CD4-positive, alpha-beta T cell treated with Interleukin-17A for 4 hours (primary cell): ENCODE measurements around the gene ATP6V0D1.
"Not testable (repeated sequence)": the region's sequence is repeated elsewhere in the genome, so short reads cannot be mapped to it uniquely, and the experiment has no call there.

Source experiments
- DNase-seq: peaks from one replicate; pipeline ENCODE4 v3.0.0-alpha.2; 2020; ENCODE audit warnings: mixed read lengths

Gene ATP6V0D1

GRCh38 chr16:67425061-67425460 is 55.9 kb downstream of the ATP6V0D1 start:
- no peak for DNase-seq

GRCh38 chr16:67424261-67424615 is 56.7 kb downstream of the ATP6V0D1 start:
- no peak for DNase-seq

GRCh38 chr16:67423611-67424260 is 57.2 kb downstream of the ATP6V0D1 start:
- no peak for DNase-seq

GRCh38 chr16:67423015-67423414 is 57.9 kb downstream of the ATP6V0D1 start:
- DNase-seq = no peak

- DNase-seq = no peak
These were observed 59.9 kb downstream of the ATP6V0D1 start for GRCh38 chr16:67421030-67421429.

- no peak for DNase-seq
These were observed 61.0 kb downstream of the ATP6V0D1 start for GRCh38 chr16:67419931-67420330.

DNA sequence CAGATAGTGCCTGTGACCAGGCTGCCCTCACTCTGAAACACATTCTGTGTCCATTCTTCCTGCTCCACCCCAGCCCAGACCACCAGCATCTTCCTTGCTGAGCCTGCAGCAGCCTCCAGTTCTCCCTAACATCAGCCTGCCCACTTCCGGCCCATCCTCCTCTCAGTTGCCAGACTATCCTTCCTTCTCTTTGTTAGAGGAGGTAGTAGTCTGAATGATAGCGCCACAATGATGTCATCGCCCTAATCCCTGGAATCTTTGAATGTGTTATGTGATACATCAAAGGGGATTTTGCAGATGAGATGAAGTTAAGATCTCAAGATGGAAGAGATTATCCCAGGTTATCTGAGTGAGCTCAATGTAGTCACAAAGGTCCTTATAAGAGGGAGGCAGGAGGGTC is 61.5 kb downstream of the ATP6V0D1 start:
- DNase-seq = no peak

DNA sequence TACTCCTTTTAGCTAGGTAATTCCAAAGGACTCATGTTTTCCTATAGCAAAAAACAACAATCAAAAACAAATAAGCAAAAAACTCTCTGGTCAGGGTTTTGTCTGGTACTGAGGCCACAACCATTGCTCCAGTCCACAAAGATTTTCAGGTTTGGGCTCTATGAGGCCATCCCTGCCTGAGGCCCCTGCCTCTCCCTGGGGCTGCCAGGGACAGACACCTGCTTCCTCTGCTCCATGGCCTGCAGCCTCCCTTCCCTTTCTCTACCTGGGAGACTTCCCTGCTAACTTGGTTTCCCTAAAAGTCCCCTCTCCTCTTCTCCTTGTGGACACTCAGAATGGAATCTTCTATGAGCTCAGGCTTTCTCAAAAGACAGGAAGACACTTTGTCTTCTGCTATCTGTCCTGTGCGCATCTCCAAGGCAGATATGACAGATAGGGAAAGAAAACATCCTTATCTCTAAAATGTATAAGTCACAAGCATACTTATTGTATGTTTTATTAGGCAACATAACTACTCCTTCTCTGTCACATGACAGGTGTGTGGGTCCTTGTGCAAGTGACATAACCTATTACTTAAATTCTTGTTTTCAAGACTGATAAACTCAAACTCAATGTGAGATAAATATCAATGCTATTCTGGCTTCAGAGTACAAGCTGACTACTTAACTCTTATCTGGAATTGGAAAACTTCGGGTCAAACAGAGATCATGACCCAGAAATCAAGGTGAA is 63.5 kb downstream of the ATP6V0D1 start:
- no peak for DNase-seq

- DNase-seq = peak; percentile 52
These were observed 64.8 kb downstream of the ATP6V0D1 start, which contains the start of gene ZDHHC1 for GRCh38 chr16:67415872-67416793. Gene ZDHHC1, minus strand, starts transcription at chr16:67416477. Its CDS starts 8,702 bp downstream, at chr16:67407775.

DNA sequence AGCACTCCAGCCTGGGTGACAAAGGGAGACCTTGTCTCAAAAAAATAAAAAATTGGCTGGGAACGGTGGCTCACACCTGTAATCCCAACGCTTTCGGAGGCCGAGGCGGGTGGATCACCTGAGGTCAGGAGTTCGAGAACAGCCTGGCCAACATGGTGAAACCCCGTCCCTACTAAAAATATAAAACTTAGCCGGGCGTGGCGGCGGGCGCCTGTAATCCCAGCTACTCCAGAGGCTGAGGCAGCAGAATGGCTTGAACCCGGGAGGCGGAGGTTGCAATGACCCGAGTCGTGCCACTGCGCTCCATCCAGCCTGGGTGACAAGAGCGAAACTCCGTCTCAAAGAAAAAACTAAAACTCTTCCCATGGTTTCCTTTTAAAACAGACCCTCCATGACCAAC is 65.5 kb downstream of the ATP6V0D1 start:
- not testable (repeated sequence) for DNase-seq

- DNase-seq = no peak
These were observed 66.7 kb downstream of the ATP6V0D1 start for GRCh38 chr16:67413978-67414911.

DNA sequence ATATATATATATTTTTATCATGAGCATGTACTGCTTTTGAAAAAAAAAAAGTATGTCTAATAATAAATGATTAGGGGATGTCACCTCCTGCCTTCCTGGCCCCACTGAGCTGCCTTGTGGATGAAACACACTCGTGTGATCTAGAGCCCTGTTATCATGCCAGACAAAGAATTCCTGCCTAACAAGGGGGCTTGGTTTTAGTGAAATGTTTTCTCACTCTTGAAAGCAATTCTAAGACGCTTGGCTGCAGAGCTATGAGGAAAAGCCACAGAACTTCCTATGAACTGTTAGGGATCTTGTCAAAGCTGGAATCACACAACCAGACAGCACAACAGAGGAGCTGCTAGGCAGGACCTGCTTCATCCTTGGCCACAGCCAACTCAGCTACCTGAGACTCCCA is 68.7 kb downstream of the ATP6V0D1 start:
- DNase-seq = no peak

DNA sequence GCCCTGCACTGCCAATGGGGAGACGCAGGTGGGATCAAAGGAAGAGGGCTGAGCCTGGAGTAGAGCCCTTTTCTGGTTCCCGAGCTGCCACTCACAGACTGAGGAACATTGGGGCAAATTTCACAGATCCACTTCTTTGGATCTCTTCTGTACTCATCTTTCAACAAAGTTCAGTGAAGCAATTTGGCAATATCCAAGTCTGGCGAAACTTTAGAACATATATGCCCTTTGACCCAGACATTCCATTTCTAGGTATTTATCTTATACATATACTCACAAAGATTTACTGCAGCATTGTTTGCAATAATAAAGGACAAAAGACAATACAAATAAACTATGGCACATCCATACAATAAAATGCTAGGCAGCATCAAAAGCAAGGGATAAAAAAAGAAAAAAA is 69.6 kb downstream of the ATP6V0D1 start:
- no peak for DNase-seq

DNA sequence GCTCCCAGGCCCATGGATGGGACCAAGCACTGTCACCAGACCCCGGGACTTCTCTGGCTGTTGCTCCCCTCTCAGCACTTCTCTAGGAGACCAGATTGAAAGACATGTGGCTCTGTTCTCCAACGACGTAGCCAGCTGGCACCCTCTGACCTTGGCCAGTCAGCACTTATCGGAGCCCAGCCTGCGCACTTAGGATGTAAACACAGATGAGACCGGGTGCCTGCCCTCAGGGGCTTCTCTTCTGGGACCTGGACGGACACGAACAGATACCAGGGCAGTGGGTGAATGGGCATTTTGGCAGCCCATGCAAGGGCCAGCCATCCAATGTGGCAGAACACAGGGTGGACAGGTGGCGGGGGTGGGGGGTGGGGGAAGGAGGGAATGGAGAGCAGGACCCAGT is 71.3 kb downstream of the ATP6V0D1 start:
- DNase-seq = no peak

- DNase-seq = no peak
These were observed 73.0 kb downstream of the ATP6V0D1 start for GRCh38 chr16:67407788-67408452.

- no peak for DNase-seq
These were observed 73.7 kb downstream of the ATP6V0D1 start for GRCh38 chr16:67407176-67407787.

GRCh38 chr16:67406111-67406971 is 74.6 kb downstream of the ATP6V0D1 start:
- no peak for DNase-seq

GRCh38 chr16:67405336-67405735 is 75.6 kb downstream of the ATP6V0D1 start:
- DNase-seq = no peak

GRCh38 chr16:67404740-67405226 is 76.2 kb downstream of the ATP6V0D1 start:
- no peak for DNase-seq

DNA sequence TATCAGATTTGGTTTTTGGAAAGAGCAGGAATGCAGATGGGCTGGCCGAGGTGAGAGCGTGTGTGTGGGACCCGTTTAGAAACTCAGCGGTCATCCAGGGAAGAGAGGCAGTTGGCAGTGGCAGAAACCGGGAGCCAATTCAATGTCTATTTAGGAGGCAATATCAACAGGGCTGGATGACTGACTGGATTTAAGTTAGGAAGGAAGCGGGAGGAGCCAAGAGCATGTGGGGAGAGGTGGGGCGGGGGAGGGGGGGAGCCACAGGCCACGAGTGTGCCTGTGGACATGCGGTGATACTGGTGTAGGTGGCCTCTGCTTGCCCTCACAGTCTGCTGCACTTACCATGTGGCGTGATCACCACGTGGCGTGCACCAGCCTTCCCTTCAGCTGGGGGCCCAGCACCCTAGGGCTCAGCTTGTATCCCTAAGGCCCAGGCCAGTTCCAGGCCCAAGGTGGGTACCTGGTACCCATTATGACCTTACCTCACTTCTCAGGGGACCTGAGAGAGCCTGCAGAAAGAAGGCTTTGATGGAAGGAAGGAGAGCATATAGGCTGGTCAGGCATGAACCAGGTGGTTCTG is 76.9 kb downstream of the ATP6V0D1 start:
- no peak for DNase-seq
